GM19372 (cell line): ENCODE measurements around the gene GLI3.

Source experiments
- ATAC-seq: cut with Tn5 transposase; IDR thresholded peaks from one replicate; pipeline ENCODE4 v1.9.1; 2021; ENCODE audit warnings: mild to moderate bottlenecking, low read depth, moderate library complexity; ENCODE audit not compliant: unreplicated experiment

The GLI3 gene

DNA sequence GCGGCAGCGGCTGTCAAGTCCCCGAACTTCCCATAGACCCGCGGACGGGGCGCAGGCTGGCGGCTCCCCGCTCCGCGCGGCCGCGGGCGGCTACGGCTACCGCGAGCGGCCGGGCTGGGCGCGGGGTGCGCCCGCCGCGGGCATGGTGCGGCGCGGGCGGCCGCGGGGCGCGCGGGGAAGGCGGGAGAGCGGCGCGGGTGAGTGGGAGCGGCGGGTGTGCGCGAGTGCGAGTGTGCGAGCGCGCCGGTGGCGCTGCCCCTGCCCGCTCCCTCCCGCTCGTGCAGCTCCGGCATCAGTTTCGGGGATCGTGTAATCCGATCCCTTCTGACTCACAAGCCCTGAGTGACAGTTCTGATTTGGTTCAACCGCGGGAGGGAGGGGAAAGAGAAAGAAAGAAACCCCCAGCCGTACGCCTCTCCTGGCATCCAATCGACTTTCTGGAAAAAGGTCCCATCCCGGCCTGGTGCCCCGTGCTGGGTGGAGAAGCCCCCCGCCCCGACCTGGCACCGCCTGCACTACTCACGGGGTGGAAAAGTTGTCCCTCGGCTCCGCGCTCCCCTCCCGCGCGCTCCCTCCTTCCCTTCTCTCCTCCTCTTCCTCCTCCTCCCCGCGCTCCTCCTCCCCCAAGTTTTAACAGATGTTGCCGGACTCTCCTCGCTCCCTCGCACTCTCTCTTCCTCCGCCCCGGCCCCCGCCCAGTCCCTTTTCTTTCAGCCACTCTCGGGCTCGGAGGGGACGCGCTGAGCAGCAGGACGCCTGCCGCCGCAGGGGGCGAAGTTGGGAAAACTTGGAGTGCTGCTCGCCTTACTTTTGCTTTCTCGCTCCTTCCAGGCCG, at the start of gene GLI3:
GLI3 (minus strand) TSS at position 234 of the 835 bp plus-strand sequence. CDS start 13,956 bp downstream, outside the sequence.
- ATAC-seq = peak; percentile 56

- ATAC-seq = no peak
These were observed 48.4 kb upstream of the GLI3 start for GRCh38 chr7:42285383-42285824.

GRCh38 chr7:42283553-42283952, 46.5 kb upstream of the GLI3 start:
- ATAC-seq = no peak

DNA sequence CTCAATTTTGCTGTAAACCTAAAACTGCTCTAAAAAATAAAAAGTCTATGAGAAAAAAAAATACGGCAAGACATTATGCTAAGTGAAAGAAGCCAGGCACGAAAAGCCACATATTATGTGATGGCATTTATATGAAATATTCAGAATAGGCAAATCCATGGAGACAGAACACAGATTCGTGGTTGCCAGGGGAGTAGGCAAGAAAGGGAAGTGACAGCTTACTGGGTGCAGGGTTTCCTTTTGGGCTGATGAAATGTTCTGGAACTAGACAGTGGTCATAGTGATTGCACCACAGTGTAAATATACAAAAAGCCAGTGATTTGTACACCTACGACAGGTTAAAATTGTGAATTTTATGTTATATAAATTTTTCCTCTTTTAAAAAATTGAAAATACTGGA, 41.3 kb upstream of the GLI3 start:
- no peak for ATAC-seq

GRCh38 chr7:42274053-42274452, 37.0 kb upstream of the GLI3 start:
- no peak for ATAC-seq

DNA sequence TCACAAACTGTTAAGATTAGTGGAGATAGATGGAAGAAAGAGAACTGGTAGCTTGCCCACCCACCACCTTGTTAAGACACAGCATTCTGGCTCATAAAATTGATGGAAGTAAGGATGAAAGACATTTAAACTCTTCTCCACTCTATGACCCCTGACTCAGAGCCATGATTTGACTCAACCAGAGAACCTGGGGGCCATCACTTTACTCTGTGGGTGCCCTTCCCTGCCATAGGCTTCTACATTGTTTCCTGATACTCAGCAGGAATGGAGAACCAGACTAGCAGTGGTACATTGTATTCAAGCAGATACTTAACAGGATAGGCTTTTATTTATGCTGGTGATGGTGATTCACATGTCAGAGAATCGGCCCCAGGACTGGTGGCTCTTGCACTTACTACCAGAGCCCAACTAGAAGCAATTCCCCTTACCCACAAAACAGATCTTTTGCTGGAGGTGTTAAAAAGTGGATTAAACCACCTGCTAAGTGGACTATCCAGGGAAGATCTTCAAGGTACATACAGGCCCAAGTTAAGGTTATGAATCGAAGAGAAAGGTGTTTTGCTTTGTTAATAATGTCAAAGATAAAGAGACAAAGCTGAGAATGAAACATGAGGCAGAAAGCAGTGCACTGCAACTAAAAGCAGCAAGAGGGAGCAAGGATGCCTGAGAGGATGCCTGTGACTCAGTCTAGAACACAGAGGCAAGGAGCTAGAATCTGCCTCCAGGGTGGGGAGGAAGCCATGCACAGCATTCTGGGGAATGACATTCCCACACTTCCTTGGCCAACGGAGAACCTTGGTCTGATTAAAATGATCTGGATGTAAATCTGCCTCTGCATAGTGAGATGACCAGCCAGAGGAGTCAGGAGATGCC, 36.0 kb upstream of the GLI3 start:
- ATAC-seq = no peak

DNA sequence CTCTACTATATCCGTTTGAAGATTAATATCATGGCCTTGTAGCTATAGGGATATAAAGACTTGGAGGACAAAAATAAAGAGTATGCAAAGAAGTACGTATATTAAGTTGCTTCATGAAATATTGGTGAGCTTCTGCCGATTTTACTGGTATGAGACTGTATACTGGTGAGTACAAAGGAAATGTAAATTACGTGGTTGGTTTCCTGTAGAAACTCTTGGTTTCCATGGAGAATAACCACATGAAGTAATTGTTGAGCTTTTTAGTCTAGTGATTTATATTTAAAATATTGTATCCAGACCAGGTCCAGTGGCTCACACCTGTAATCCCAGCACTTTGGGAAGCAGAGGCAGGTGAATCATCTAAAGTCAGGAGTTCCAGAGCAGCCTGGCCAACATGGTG, 32.2 kb upstream of the GLI3 start:
- ATAC-seq = no peak

DNA sequence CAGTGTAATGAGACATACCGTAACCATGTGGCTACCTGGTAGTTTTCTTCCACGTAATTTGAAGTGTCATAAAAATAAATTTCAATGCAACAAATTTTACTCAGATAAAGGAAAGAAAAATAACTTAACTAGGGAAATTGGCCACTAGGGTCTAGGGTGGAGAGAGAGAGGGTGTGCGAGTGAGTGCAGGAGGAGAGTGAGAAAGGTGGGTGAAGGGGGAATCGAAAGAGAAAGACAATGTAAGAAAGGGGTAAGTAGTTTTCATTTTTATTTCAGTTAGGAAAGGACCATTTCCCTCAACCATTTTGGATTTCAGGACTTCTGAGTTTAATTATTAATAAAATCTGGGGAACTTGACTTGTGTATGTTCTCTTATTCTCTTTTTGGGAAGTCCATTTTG, 27.7 kb upstream of the GLI3 start:
- ATAC-seq = no peak

DNA sequence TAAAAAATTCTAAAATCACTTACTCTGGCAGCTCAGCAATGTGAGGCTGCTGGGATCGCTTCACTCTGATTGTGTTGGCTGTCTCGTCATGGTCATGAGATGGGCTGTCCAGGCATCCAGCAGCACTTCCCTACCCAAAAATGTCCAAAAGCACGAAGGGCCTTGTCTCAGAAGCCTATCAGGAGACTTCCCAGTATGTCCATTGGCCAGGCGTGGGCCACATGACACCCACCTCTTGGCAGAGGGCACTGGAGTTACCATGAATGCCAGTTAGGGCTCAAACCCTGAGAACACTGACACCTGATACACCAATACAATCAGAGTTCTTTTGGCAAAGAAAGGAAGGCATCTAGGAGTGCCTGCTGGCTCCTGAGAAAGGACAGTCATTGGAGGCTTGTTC, 27.0 kb upstream of the GLI3 start:
- no peak for ATAC-seq

DNA sequence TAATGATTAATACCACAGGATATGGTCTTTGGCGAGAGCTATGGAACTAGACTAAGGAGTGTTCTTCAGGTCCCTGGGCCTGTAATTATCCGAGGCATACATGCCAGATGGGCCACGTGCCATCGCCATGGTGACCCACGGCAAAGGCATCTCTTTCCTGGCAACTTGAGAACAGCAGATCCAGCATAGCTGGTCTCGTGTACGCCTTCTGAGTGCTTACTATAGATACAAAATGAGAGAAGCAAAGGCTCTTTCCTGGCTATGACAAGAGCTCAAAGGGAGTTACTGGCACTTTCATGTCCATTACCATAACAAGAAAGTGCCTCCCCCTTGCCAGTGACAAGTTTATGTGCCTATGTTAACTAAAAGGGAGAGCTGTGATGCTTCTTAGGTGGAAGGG, 26.0 kb upstream of the GLI3 start:
- no peak for ATAC-seq

- no peak for ATAC-seq
These were observed 17.2 kb upstream of the GLI3 start for GRCh38 chr7:42254217-42254616.

GRCh38 chr7:42253316-42253715, 16.3 kb upstream of the GLI3 start:
- no peak for ATAC-seq

- ATAC-seq = no peak
These were observed 13.4 kb upstream of the GLI3 start for GRCh38 chr7:42250411-42250810.

DNA sequence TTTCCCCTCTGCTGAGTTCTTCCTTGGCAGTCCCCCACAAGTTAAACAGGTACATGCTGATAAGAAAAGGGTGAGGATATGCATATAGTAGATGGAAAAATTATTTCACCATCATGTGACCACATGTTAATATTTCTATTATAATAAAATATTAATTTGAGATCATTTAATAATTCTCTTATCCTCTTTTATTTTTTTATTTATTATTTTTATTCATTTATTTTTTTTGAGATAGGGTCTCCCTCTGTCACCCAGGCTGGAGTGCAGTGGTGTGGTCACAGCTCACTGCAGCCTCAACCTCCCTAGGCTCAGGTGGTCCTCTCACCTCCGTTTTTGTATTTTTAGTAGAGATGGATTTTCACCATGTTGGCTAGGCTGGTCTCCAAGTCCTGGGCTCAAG, 11.6 kb upstream of the GLI3 start:
- no peak for ATAC-seq

- ATAC-seq = no peak
These were observed 10.3 kb upstream of the GLI3 start for GRCh38 chr7:42247301-42247700.

DNA sequence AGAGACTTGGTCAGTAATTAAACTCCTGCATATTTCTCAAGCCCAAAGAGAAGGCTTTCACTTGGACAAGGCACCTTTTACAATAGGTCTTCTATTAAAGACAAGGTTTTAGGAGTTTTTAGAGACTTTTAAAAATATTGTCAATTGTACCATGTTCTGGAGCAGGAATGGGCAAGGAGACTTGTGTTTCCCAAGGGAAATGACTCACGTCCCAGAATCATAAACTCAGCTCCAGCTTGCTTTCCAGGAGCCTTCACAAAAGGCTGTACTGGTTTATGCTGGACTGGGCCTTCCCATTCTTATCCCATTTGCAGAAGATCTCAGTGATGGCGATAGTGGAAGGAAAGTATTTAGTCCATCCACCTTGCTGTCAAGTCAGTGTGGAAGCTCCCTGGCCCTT, 7.8 kb upstream of the GLI3 start:
- ATAC-seq = no peak

- no peak for ATAC-seq
These were observed 5.4 kb upstream of the GLI3 start for GRCh38 chr7:42242381-42242780.

GRCh38 chr7:42241424-42241823, 4.4 kb upstream of the GLI3 start:
- ATAC-seq = no peak

DNA sequence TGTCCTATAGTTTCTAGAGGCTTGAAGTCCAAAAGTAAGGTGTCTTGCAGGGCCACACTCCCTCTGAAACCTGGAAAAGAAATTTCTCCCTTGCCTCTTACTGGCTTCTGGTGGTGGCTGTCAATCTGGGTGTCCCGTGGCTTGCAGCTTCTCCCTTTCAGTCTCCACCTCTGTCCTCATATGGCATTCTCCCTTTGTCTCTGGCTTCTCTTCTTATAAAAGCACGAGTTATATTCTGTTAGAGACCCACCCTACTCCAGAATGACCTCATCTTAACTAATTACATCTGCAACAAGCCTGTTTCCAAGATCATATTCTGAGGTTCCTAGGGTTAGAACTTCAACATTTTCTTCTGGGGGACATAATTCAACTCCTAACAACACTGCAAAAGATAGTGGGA, 3.4 kb upstream of the GLI3 start:
- ATAC-seq = no peak

DNA sequence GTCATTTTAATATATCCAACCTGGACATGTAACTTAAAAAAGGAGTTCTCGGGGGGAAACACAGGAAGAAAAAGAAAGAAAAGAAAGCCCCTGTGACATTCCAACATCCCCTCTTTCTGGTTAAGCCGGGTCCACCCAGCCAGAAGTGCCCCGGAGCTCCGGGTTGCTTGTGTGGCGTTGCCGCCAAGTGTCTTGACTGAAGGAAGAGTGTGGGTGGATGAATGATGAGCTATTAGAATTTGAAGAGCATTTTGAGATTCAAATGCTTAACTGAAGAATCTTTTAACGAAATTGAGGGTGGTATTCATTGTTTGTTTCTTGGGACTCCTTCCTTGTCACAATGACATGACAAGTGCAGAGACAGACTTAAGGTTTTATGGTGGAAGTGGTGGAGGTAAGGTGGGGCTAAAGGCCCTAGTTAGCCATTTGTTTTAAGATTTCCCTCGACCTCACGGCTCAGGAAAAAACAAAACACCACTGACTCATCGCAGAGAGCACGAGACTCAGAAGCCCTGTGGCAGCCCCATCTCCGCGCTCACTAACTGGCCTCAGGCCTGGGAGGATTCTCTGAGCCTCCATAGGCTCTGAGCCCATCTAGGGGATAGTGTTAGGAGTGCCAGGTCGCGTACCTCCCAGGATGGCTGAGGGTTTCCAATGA, 1.8 kb upstream of the GLI3 start:
- ATAC-seq = no peak
